ENCODE data around the gene SSH3. TPM values are rescaled to one million over a fixed set of nuclear protein-coding genes. Genes with fewer than 3 reads are reported as not detected.
A peak's percentile ranks its signal among the peaks of the same experiment; 100 is the strongest.

The SSH3 gene
- polyA plus RNA-seq, 2 donors, result 38.6 to 55.6 TPM

GRCh38 chr11:67273260-67273990 is 29.9 kb upstream of the SSH3 start:
- 31 to 40% methylated on average over 14 of the region's 14 CpGs for WGBS, 2 donors
- no peaks in the 10 kb centered on the region for H3K27me3 ChIP-seq (ENCODE audit: control insufficient read depth in 1 of 2, insufficient read depth in 2 of 2, low read length in 2 of 2)
- H3K9me3 ChIP-seq (ENCODE audit: control insufficient read depth in 2 of 2, insufficient read depth in 1 of 2, low read depth in 1 of 2, low read length in 1 of 2), result no peaks in the 10 kb centered on the region
- H3K27ac ChIP-seq (ENCODE audit: low read depth in 2 of 2, low read length in 1 of 2), result peak overlapping the region; percentile 38 to 76
- H3K36me3 ChIP-seq (ENCODE audit: control insufficient read depth in 2 of 2, insufficient read depth in 2 of 2, low read length in 1 of 2), result peaks cover 0 to 44% of the 10 kb centered on the region in 2 donors
- peaks cover 36 to 72% of the 10 kb centered on the region in 2 donors for H3K4me1 ChIP-seq (ENCODE audit: control insufficient read depth in 2 of 2, insufficient read depth in 2 of 2, low read length in 1 of 2)
- no peak overlapping the region for H3K4me3 ChIP-seq (ENCODE audit: low read depth in 1 of 2, low read length in 2 of 2)

- WGBS, 2 donors, result 62 to 63% methylated on average over 35 of the region's 35 CpGs
- peaks cover 4 to 48% of the 10 kb centered on the region in 2 donors for H3K36me3 ChIP-seq (ENCODE audit: control insufficient read depth in 2 of 2, insufficient read depth in 2 of 2, low read length in 1 of 2)
- peaks cover 23 to 66% of the 10 kb centered on the region in 2 donors for H3K4me1 ChIP-seq (ENCODE audit: control insufficient read depth in 2 of 2, insufficient read depth in 2 of 2, low read length in 1 of 2)
- H3K9me3 ChIP-seq (ENCODE audit: control insufficient read depth in 2 of 2, insufficient read depth in 1 of 2, low read depth in 1 of 2, low read length in 1 of 2), result no peaks in the 10 kb centered on the region
- no peaks in the 10 kb centered on the region for H3K27me3 ChIP-seq (ENCODE audit: control insufficient read depth in 1 of 2, insufficient read depth in 2 of 2, low read length in 2 of 2)
- no peak overlapping the region for H3K4me3 ChIP-seq (ENCODE audit: low read depth in 1 of 2, low read length in 2 of 2)
- H3K27ac ChIP-seq (ENCODE audit: low read depth in 2 of 2, low read length in 1 of 2), result peak overlapping the region; percentile 57 to 70
Observed at GRCh38 chr11:67274768-67275605, 28.3 kb upstream of the SSH3 start.

- Histone ChIP-seq H3K4me1 (ENCODE audit: control insufficient read depth in 2 of 2, insufficient read depth in 2 of 2, low read length in 1 of 2) (peaks cover 22 to 58% of the 10 kb centered on the region in 2 donors), H3K4me3 (ENCODE audit: low read depth in 1 of 2, low read length in 2 of 2) (no peak overlapping the region), H3K27me3 (ENCODE audit: control insufficient read depth in 1 of 2, insufficient read depth in 2 of 2, low read length in 2 of 2) (no peaks in the 10 kb centered on the region), H3K27ac (ENCODE audit: low read depth in 2 of 2, low read length in 1 of 2) (peak overlapping the region; percentile 70 to 93), H3K36me3 (ENCODE audit: control insufficient read depth in 2 of 2, insufficient read depth in 2 of 2, low read length in 1 of 2) (peaks cover 5 to 56% of the 10 kb centered on the region in 2 donors), H3K9me3 (ENCODE audit: control insufficient read depth in 2 of 2, insufficient read depth in 1 of 2, low read depth in 1 of 2, low read length in 1 of 2) (no peaks in the 10 kb centered on the region)
- WGBS, 2 donors, result 78 to 79% methylated on average over 17 of the region's 17 CpGs
Observed at GRCh38 chr11:67275606-67276409, 27.5 kb upstream of the SSH3 start.

GRCh38 chr11:67276781-67277230 is 26.5 kb upstream of the SSH3 start:
- Histone ChIP-seq H3K27ac (ENCODE audit: low read depth in 2 of 2, low read length in 1 of 2) (peak overlapping the region; percentile 93 to 96), H3K27me3 (ENCODE audit: control insufficient read depth in 1 of 2, insufficient read depth in 2 of 2, low read length in 2 of 2) (no peaks in the 10 kb centered on the region), H3K36me3 (ENCODE audit: control insufficient read depth in 2 of 2, insufficient read depth in 2 of 2, low read length in 1 of 2) (peaks cover 13 to 62% of the 10 kb centered on the region in 2 donors), H3K4me3 (ENCODE audit: low read depth in 1 of 2, low read length in 2 of 2) (peak overlapping the region in 1 of 2 donors; percentile 30), H3K4me1 (ENCODE audit: control insufficient read depth in 2 of 2, insufficient read depth in 2 of 2, low read length in 1 of 2) (peaks cover 21 to 54% of the 10 kb centered on the region in 2 donors), H3K9me3 (ENCODE audit: control insufficient read depth in 2 of 2, insufficient read depth in 1 of 2, low read depth in 1 of 2, low read length in 1 of 2) (no peaks in the 10 kb centered on the region)
- WGBS, 2 donors, result 28 to 36% methylated on average over 16 of the region's 16 CpGs

- no peaks in the 10 kb centered on the region for H3K9me3 ChIP-seq (ENCODE audit: control insufficient read depth in 2 of 2, insufficient read depth in 1 of 2, low read depth in 1 of 2, low read length in 1 of 2)
- H3K36me3 ChIP-seq (ENCODE audit: control insufficient read depth in 2 of 2, insufficient read depth in 2 of 2, low read length in 1 of 2), result peaks cover 13 to 61% of the 10 kb centered on the region in 2 donors
- 13 to 26% methylated on average over 24 of the region's 24 CpGs for WGBS, 2 donors
- H3K27me3 ChIP-seq (ENCODE audit: control insufficient read depth in 1 of 2, insufficient read depth in 2 of 2, low read length in 2 of 2), result no peaks in the 10 kb centered on the region
- H3K27ac ChIP-seq (ENCODE audit: low read depth in 2 of 2, low read length in 1 of 2), result peak overlapping the region; percentile 93 to 96
- H3K4me1 ChIP-seq (ENCODE audit: control insufficient read depth in 2 of 2, insufficient read depth in 2 of 2, low read length in 1 of 2), result peaks cover 18 to 48% of the 10 kb centered on the region in 2 donors
- peak overlapping the region; percentile 12 to 30 for H3K4me3 ChIP-seq (ENCODE audit: low read depth in 1 of 2, low read length in 2 of 2)
Observed at GRCh38 chr11:67277231-67277961, 25.9 kb upstream of the SSH3 start.

GRCh38 chr11:67278135-67278938 is 25.0 kb upstream of the SSH3 start:
- Histone ChIP-seq H3K36me3 (ENCODE audit: control insufficient read depth in 2 of 2, insufficient read depth in 2 of 2, low read length in 1 of 2) (peaks cover 20 to 62% of the 10 kb centered on the region in 2 donors), H3K4me1 (ENCODE audit: control insufficient read depth in 2 of 2, insufficient read depth in 2 of 2, low read length in 1 of 2) (peaks cover 16 to 39% of the 10 kb centered on the region in 2 donors), H3K4me3 (ENCODE audit: low read depth in 1 of 2, low read length in 2 of 2) (peak overlapping the region in 1 of 2 donors; percentile 12), H3K9me3 (ENCODE audit: control insufficient read depth in 2 of 2, insufficient read depth in 1 of 2, low read depth in 1 of 2, low read length in 1 of 2) (no peaks in the 10 kb centered on the region), H3K27ac (ENCODE audit: low read depth in 2 of 2, low read length in 1 of 2) (peak overlapping the region; percentile 82 to 96), H3K27me3 (ENCODE audit: control insufficient read depth in 1 of 2, insufficient read depth in 2 of 2, low read length in 2 of 2) (no peaks in the 10 kb centered on the region)
- 76 to 81% methylated on average over 13 to 14 of the region's 14 CpGs for WGBS, 2 donors

GRCh38 chr11:67278939-67279588 is 24.3 kb upstream of the SSH3 start:
- no peaks in the 10 kb centered on the region for H3K9me3 ChIP-seq (ENCODE audit: control insufficient read depth in 2 of 2, insufficient read depth in 1 of 2, low read depth in 1 of 2, low read length in 1 of 2)
- peak overlapping the region in 1 of 2 donors; percentile 96 for H3K27ac ChIP-seq (ENCODE audit: low read depth in 2 of 2, low read length in 1 of 2)
- WGBS, 2 donors, result 83 to 89% methylated on average over 14 of the region's 14 CpGs
- no peaks in the 10 kb centered on the region for H3K27me3 ChIP-seq (ENCODE audit: control insufficient read depth in 1 of 2, insufficient read depth in 2 of 2, low read length in 2 of 2)
- no peak overlapping the region for H3K4me3 ChIP-seq (ENCODE audit: low read depth in 1 of 2, low read length in 2 of 2)
- H3K36me3 ChIP-seq (ENCODE audit: control insufficient read depth in 2 of 2, insufficient read depth in 2 of 2, low read length in 1 of 2), result peaks cover 20 to 69% of the 10 kb centered on the region in 2 donors
- peaks cover 12 to 35% of the 10 kb centered on the region in 2 donors for H3K4me1 ChIP-seq (ENCODE audit: control insufficient read depth in 2 of 2, insufficient read depth in 2 of 2, low read length in 1 of 2)
